RWPE1 (cell line): ENCODE measurements around the gene ATAD3A.
"Not testable (repeated sequence)": the region's sequence is repeated elsewhere in the genome, so short reads cannot be mapped to it uniquely, and the experiment has no call there.

ENCODE experiments used
- CTCF ChIA-PET: fragments of 350-600 bp; sonication (Branson Sonifier 250); formaldehyde crosslinking; extraction: SDS; loops from one replicate; lab custom pipeline; 2021; lab: Yijun Ruan, JAX
- POLR2A ChIA-PET: fragments of 400-600 bp; formaldehyde crosslinking; extraction: SDS; loops from one replicate; lab custom pipeline; 2020; ENCODE audit warnings: antibody characterized with exemption; ENCODE audit not compliant: low non-redundant PET; lab: Yijun Ruan, JAX
- DNase-seq: peaks from one replicate; pipeline ENCODE4 v3.0.0; 2012; ENCODE audit warnings: low spot score
- H3K27ac ChIP-seq: fragments of 450-650 bp; 2 replicates; pipeline ENCODE4 v1.5.1; 2017
- TF ChIP-seq, protein P1 (sequence below): fragments of 450-650 bp; conservative IDR thresholded peaks from 2 replicates; pipeline ENCODE4 v1.5.1; 2017; ENCODE audit warnings: low read depth, mild to moderate bottlenecking

The ATAD3A gene

DNA sequence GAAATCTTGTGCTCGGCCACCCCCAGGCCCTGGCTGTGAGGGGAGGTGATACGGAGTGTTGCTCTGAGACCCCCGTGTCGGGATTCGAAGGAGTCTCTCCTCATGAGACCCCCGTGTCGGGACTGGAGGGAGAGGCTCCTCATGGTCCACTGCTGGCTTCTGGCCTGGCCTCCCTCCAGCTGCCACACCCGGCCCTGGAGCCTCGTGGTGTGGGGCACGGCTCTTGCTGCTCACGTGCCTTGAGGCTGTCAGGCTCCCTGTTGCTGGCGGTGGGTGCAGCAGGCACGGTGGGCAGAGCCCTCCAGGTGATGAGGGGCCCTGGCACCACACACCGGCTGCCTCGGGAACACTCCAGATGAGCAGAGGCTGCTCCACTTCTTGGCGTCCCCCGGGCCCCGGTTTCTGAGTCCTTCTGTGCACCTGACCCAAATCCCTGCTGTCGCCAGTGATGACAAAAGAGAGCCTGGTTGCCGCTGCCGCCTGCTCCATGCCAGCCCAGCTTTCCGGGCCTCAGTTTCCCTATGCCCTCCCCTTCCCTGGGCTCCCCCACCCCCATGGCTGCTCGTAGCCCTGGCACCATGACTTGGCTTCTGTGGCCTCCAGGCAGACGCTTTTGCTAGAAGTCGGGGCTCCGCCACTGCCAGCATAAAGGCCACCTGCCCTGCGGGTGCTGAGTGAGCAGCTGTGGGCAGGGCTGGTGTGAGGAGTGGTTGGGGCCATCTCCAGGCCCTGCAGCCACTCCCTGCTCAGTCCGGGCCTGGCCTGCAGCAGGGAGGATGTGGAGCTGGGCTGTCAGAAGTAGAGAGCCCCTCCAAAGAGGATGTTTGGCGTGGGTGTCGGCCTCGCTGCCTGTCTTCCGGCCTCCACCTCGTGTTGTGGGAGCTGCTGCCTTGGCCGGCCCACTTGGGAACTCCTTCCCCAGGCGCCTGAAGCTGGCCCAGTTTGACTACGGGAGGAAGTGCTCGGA, 16.6 kb downstream of the ATAD3A start:
- TF ChIP-seq, protein P1, sequence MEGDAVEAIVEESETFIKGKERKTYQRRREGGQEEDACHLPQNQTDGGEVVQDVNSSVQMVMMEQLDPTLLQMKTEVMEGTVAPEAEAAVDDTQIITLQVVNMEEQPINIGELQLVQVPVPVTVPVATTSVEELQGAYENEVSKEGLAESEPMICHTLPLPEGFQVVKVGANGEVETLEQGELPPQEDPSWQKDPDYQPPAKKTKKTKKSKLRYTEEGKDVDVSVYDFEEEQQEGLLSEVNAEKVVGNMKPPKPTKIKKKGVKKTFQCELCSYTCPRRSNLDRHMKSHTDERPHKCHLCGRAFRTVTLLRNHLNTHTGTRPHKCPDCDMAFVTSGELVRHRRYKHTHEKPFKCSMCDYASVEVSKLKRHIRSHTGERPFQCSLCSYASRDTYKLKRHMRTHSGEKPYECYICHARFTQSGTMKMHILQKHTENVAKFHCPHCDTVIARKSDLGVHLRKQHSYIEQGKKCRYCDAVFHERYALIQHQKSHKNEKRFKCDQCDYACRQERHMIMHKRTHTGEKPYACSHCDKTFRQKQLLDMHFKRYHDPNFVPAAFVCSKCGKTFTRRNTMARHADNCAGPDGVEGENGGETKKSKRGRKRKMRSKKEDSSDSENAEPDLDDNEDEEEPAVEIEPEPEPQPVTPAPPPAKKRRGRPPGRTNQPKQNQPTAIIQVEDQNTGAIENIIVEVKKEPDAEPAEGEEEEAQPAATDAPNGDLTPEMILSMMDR = no peak
- ChIA-PET CTCF (interaction anchor here (0.6 kb wide), 1 partner anchor 24 kb away, joined by 3 read pairs; no protein-coding TSS in a partner anchor), POLR2A (no interaction called here)
- H3K27ac ChIP-seq = no peak overlapping the region
- no peak for DNase-seq

DNA sequence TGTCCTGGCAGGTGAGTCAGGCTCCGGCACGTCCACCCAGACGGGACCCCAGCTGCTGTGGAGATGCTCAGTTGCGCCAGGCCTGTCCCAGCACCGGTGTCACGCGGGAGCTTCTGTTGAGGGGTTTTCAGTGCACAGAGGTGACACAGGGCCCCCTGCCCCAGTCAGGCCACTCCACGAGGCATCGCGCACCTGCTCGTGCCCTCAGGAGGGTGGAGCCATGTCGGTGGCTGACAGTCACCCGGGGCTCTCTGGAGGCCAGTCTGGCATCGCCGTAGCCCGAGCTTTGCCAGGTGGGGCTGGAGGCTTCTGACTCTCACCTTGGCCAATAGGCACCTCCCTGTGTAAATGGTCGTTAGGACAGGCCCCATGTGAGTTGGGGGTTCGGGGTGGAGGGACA, 17.4 kb downstream of the ATAD3A start:
- POLR2A ChIA-PET = no interaction called here
- TF ChIP-seq, protein P1 = no peak
- H3K27ac ChIP-seq = no peak overlapping the region
- DNase-seq = no peak
- CTCF ChIA-PET = interaction anchor here (0.6 kb wide), 3 partner anchors 14 to 161 kb away, joined by 3 read pairs; no protein-coding TSS in a partner anchor

- no peak for DNase-seq
- CTCF ChIA-PET = interaction anchor here (0.6 kb wide), 2 partner anchors 14 to 161 kb away, joined by 3 read pairs; no protein-coding TSS in a partner anchor
- POLR2A ChIA-PET = no interaction called here
- TF ChIP-seq, protein P1 = no peak
- no peak overlapping the region for H3K27ac ChIP-seq
Measured at GRCh38 chr1:1529936-1530335, 18.0 kb downstream of the ATAD3A start.

- TF ChIP-seq, protein P1 = no peak
- ChIA-PET POLR2A (no interaction called here), CTCF (no interaction called here)
- no peak overlapping the region for H3K27ac ChIP-seq
- no peak for DNase-seq
Measured at GRCh38 chr1:1531947-1532346, 20.0 kb downstream of the ATAD3A start.

GRCh38 chr1:1533176-1533893, 21.4 kb downstream of the ATAD3A start:
- DNase-seq, POLR2A ChIA-PET, CTCF ChIA-PET, H3K27ac ChIP-seq: not testable (repeated sequence)

- POLR2A ChIA-PET, H3K27ac ChIP-seq, DNase-seq, CTCF ChIA-PET: not testable (repeated sequence)
Measured at GRCh38 chr1:1533894-1534291, 21.9 kb downstream of the ATAD3A start.

- POLR2A ChIA-PET = no interaction called here
- CTCF ChIA-PET = no interaction called here
- no peak for DNase-seq
- TF ChIP-seq, protein P1 = no peak
- H3K27ac ChIP-seq = no peak overlapping the region
Measured at GRCh38 chr1:1534401-1535154, 22.6 kb downstream of the ATAD3A start.
